ENCODE results near the gene TNNT2.

The TNNT2 gene

DNA sequence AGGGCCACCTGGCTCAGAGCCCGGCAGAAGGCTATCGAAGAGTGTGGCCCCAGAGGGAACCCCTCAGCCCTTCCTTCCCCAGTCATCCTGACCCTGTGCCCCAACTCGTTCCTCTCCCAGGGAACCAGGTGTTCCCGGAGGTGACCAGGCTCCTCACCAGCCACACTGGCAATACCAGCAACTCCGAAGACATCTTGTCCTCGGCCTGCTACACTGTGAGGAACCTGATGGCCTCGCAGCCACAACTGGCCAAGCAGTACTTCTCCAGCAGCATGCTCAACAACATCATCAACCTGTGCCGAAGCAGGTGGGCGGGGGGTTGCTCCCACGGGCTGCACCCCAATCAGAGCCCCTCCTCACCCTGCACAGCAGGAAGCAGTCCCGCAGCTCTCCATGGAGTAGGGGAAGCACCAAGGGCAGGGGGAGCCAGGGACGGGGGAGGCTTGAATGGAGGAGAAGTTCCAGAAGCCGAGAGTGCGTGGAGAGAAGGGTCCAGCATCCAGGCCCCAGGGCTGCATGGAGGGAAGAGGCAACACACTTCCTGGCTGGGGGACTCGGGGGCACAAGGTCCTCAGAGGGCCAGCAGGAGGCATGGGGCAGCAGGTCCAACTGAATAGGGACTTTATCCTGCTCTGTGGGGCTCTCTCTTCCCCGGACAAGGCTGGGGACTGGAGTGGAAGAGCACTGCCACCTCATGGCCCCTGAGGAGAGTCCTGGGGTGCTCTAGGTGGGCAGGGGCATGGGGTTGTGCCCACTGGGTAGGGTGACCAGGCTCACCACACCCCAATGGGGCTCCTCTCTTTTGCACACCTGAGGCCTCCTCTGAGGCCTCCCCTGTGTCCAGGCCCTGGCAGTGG is 52.4 kb downstream of the TNNT2 start:
- H3K4me3 ChIP-seq (ENCODE audit: low read length), result no peak overlapping the region
- no peaks in the 10 kb centered on the region for H3K36me3 ChIP-seq (ENCODE audit: control insufficient read depth, insufficient read depth, low read length)
- H3K9ac ChIP-seq (ENCODE audit: low read length), result no peak overlapping the region
- H3K9me3 ChIP-seq (ENCODE audit: control insufficient read depth, low read length), result no peaks in the 10 kb centered on the region
- H3K27me3 ChIP-seq (ENCODE audit: control insufficient read depth, insufficient read depth, low read length), result no peaks in the 10 kb centered on the region
- no peaks in the 10 kb centered on the region for H3K4me1 ChIP-seq (ENCODE audit: control insufficient read depth, insufficient read depth, low read length)

DNA sequence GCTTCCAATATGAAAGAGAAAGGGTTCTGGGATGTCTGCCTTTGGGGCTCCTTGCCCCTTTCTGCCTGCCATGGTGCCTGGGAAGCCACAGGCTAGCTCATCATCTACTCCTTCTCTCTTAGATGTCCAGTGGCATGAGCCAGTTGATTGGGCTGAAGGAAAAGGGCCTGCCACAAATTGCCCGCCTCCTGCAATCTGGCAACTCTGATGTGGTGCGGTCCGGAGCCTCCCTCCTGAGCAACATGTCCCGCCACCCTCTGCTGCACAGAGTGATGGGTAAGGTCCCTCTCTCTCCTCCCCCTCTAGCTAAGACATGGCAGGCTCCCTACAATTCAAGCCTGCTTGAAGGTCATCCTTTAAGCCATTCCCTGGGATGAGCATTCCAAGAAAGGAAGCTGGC is 53.2 kb downstream of the TNNT2 start:
- Histone ChIP-seq H3K27me3 (ENCODE audit: control insufficient read depth, insufficient read depth, low read length) (no peaks in the 10 kb centered on the region), H3K9me3 (ENCODE audit: control insufficient read depth, low read length) (no peaks in the 10 kb centered on the region), H3K4me3 (ENCODE audit: low read length) (no peak overlapping the region), H3K36me3 (ENCODE audit: control insufficient read depth, insufficient read depth, low read length) (no peaks in the 10 kb centered on the region), H3K4me1 (ENCODE audit: control insufficient read depth, insufficient read depth, low read length) (no peaks in the 10 kb centered on the region), H3K9ac (ENCODE audit: low read length) (no peak overlapping the region)

DNA sequence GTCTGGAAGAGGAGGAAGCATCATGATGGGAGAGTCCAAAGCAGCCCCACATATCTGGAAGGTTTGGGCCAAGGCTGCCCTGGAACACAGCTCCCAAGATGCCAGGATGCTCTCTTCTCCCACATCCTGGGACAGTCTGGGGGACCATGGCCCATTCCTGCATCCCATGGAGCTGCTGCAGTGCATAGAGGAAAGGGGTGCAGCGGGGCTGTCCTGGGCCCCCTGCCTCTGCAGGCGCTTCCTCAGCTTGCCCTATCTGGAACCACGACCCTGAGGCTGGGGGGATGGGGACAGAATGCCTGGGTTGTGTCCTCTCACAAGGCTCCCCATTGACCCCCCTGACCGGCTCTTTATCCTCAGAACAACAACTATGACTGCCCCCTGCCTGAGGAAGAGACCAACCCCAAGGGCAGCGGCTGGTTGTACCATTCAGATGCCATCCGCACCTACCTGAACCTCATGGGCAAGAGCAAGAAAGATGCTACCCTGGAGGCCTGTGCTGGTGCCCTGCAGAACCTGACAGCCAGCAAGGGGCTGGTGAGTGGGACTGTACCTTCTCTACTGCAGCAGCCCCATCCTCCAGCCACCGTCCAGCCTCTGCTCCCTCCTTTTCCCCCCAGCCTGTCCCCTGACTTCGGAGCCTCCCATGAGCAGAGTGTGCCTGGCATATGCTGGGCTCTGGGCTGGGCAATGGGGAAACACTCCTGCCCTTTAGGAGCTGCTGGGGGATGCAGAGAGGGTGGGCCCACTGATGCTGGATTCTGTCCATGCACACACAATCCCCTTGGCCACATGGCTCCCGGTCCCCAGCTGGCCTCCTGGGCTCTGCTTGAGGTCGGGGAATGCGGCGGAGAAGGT is 54.6 kb downstream of the TNNT2 start:
- Histone ChIP-seq H3K9me3 (ENCODE audit: control insufficient read depth, low read length) (no peaks in the 10 kb centered on the region), H3K4me3 (ENCODE audit: low read length) (no peak overlapping the region), H3K9ac (ENCODE audit: low read length) (no peak overlapping the region), H3K36me3 (ENCODE audit: control insufficient read depth, insufficient read depth, low read length) (no peaks in the 10 kb centered on the region), H3K27me3 (ENCODE audit: control insufficient read depth, insufficient read depth, low read length) (no peaks in the 10 kb centered on the region), H3K4me1 (ENCODE audit: control insufficient read depth, insufficient read depth, low read length) (no peaks in the 10 kb centered on the region)

DNA sequence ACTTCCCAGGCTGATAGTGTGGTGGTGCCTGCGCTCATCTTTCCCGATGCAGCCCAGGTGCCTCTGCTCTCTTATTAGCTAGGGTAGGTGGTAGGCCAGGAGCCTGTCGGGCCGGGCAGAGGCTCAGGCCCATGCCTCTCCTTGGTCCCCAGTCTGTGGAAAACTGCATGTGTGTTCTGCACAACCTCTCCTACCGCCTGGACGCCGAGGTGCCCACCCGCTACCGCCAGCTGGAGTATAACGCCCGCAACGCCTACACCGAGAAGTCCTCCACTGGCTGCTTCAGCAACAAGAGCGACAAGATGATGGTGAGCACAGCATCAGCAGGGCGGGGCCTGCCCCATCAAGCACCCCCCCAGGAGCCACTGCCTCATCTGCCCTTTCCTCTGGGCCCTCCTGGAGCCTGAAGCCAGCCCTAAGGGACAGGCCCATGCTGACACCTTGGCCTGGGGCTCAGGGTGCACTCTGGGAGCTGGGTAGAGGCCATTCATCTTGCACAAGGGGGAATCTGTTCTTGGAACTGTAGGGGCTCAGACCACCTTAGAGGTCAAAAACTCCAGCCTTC is 55.6 kb downstream of the TNNT2 start:
- H3K9me3 ChIP-seq (ENCODE audit: control insufficient read depth, low read length), result no peaks in the 10 kb centered on the region
- H3K4me3 ChIP-seq (ENCODE audit: low read length), result no peak overlapping the region
- no peaks in the 10 kb centered on the region for H3K36me3 ChIP-seq (ENCODE audit: control insufficient read depth, insufficient read depth, low read length)
- no peaks in the 10 kb centered on the region for H3K27me3 ChIP-seq (ENCODE audit: control insufficient read depth, insufficient read depth, low read length)
- no peaks in the 10 kb centered on the region for H3K4me1 ChIP-seq (ENCODE audit: control insufficient read depth, insufficient read depth, low read length)
- H3K9ac ChIP-seq (ENCODE audit: low read length), result no peak overlapping the region

DNA sequence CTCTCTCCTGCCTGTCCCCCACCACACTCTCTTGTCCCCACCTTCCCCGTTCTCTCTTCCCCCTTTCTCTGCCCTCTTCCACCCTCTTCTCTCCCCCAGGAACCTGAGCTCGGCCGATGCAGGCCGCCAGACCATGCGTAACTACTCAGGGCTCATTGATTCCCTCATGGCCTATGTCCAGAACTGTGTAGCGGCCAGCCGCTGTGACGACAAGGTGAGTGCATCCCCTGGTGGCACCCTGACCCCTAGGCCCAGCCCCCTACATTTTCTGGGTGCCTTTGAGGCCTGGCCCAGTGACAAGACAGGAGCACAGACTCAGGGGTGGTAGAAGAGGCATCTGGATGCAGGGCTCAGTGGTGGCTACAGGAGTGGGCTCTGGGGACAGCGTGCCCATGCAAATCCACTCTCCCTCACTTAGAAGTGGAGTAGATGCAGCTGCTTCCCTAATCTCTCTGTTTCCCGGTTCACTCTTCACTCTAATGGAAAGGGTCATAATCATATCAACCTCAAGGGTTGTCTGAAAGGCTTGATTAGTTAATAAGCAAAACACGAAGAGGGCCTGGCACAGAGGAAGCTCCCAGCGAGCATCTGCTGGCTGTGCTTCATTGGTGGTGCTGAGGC is 57.2 kb downstream of the TNNT2 start:
- H3K36me3 ChIP-seq (ENCODE audit: control insufficient read depth, insufficient read depth, low read length), result no peaks in the 10 kb centered on the region
- H3K4me3 ChIP-seq (ENCODE audit: low read length), result no peak overlapping the region
- H3K4me1 ChIP-seq (ENCODE audit: control insufficient read depth, insufficient read depth, low read length), result no peaks in the 10 kb centered on the region

DNA sequence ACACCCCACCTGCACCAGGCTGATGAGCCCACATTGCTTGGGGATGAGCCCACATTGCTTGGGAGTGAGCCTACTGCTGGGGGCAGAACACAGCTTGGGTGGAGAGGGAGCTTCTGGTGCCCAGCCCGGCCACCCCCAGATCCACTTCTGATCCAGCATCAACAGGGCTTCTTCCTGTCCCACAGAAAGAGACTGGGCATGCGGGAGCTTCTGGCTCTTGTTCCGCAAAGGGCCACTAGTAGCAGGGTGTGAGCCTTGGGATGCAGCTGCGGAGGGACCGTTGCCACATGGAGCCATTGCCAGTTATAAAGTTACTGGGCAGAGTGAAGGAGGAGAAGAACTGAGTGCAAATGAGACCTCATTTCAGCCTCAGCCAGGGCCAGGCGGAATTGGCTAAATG is 57.8 kb downstream of the TNNT2 start:
- no peaks in the 10 kb centered on the region for H3K9me3 ChIP-seq (ENCODE audit: control insufficient read depth, low read length)
- H3K4me1 ChIP-seq (ENCODE audit: control insufficient read depth, insufficient read depth, low read length), result no peaks in the 10 kb centered on the region
- no peak overlapping the region for H3K9ac ChIP-seq (ENCODE audit: low read length)
- no peaks in the 10 kb centered on the region for H3K36me3 ChIP-seq (ENCODE audit: control insufficient read depth, insufficient read depth, low read length)
- no peak overlapping the region for H3K4me3 ChIP-seq (ENCODE audit: low read length)
- H3K27me3 ChIP-seq (ENCODE audit: control insufficient read depth, insufficient read depth, low read length), result no peaks in the 10 kb centered on the region

More for the DNA sequence above, 57.2 kb downstream of the TNNT2 start:
- Histone ChIP-seq H3K27me3 (ENCODE audit: control insufficient read depth, insufficient read depth, low read length) (no peaks in the 10 kb centered on the region), H3K9ac (ENCODE audit: low read length) (no peak overlapping the region), H3K9me3 (ENCODE audit: control insufficient read depth, low read length) (no peaks in the 10 kb centered on the region)

DNA sequence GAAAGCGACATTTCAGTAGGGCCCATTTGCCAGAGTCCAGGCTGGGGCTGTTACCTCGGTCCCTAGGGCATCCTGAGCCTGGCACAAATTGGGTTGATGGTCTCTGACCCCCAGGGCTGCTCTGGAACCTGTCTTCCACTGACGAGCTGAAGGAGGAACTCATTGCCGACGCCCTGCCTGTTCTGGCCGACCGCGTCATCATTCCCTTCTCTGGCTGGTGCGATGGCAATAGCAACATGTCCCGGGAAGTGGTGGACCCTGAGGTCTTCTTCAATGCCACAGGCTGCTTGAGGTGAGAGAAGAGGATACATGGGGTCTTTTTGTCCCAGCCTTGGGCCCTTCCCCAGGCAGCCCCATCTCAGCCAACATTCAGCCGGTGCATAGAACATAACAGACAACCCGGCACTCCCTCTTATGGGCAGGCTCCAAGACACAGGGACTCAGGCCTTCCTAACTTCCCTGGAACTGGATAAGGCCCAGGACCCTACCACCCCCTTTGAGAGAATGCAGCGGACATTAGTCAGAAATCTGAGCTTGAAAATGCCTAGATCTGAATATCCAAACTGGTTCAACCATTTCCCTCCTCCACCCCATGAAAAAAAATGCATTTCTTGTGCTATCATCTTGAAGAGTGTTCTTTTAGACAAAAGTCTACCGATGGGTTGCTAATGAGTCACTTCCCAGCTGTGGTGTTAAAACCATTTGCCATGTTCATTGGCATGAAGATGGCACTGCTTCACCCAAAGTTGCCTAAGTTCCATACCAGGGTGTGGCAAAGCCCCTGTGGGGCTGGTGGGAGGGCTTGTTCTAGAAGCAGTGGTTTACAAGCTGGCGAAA is 58.8 kb downstream of the TNNT2 start:
- no peak overlapping the region for H3K9ac ChIP-seq (ENCODE audit: low read length)
- H3K36me3 ChIP-seq (ENCODE audit: control insufficient read depth, insufficient read depth, low read length), result no peaks in the 10 kb centered on the region
- H3K27me3 ChIP-seq (ENCODE audit: control insufficient read depth, insufficient read depth, low read length), result no peaks in the 10 kb centered on the region
- no peak overlapping the region for H3K4me3 ChIP-seq (ENCODE audit: low read length)
- H3K9me3 ChIP-seq (ENCODE audit: control insufficient read depth, low read length), result no peaks in the 10 kb centered on the region
- H3K4me1 ChIP-seq (ENCODE audit: control insufficient read depth, insufficient read depth, low read length), result no peaks in the 10 kb centered on the region

DNA sequence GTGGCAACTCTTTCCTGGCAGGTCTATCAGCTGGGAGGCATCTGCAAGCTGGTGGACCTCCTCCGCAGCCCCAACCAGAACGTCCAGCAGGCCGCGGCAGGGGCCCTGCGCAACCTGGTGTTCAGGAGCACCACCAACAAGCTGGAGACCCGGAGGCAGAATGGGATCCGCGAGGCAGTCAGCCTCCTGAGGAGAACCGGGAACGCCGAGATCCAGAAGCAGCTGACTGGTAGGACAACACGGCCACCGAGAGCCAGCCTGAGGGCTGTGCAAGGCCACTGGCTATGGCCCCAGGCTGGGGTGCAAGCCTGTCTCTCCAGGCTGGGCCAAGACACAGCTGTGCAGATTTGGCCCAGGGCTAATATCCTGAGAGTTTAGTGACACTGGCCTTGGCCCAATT is 59.9 kb downstream of the TNNT2 start:
- Histone ChIP-seq H3K9me3 (ENCODE audit: control insufficient read depth, low read length) (no peaks in the 10 kb centered on the region), H3K27me3 (ENCODE audit: control insufficient read depth, insufficient read depth, low read length) (no peaks in the 10 kb centered on the region), H3K4me3 (ENCODE audit: low read length) (no peak overlapping the region), H3K4me1 (ENCODE audit: control insufficient read depth, insufficient read depth, low read length) (no peaks in the 10 kb centered on the region), H3K9ac (ENCODE audit: low read length) (no peak overlapping the region), H3K36me3 (ENCODE audit: control insufficient read depth, insufficient read depth, low read length) (no peaks in the 10 kb centered on the region)

DNA sequence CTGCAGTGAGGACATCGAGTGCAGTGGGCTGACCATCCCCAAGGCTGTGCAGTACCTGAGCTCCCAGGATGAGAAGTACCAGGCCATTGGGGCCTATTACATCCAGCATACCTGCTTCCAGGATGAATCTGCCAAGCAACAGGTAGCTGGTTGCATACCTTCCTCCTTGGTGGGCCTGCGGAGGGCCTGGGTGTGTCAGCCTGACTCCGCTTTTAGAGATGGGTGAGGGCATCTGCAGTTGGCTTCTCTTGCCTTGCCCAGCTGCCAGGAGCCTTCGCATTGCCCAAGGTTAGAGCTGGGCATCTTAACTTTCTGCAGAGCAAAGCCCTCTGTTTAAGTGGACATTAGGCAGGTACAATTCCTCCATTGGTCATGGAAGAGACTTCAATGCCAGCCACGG is 60.9 kb downstream of the TNNT2 start:
- H3K4me1 ChIP-seq (ENCODE audit: control insufficient read depth, insufficient read depth, low read length), result peaks cover 3% of the 10 kb centered on the region
- no peak overlapping the region for H3K4me3 ChIP-seq (ENCODE audit: low read length)
- no peaks in the 10 kb centered on the region for H3K36me3 ChIP-seq (ENCODE audit: control insufficient read depth, insufficient read depth, low read length)

DNA sequence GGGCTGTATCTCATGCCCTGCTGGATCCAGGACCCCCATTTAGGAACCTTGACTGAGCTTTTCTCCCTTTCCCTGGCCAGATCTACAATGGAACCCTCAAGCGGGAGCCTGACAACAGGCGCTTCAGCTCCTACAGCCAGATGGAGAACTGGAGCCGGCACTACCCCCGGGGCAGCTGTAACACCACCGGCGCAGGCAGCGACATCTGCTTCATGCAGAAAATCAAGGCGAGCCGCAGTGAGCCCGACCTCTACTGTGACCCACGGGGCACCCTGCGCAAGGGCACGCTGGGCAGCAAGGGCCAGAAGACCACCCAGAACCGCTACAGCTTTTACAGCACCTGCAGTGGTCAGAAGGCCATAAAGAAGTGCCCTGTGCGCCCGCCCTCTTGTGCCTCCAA is 64.4 kb downstream of the TNNT2 start:
- Histone ChIP-seq H3K36me3 (ENCODE audit: control insufficient read depth, insufficient read depth, low read length) (no peaks in the 10 kb centered on the region), H3K4me3 (ENCODE audit: low read length) (no peak overlapping the region), H3K27me3 (ENCODE audit: control insufficient read depth, insufficient read depth, low read length) (no peaks in the 10 kb centered on the region), H3K9ac (ENCODE audit: low read length) (no peak overlapping the region), H3K4me1 (ENCODE audit: control insufficient read depth, insufficient read depth, low read length) (peaks cover 37% of the 10 kb centered on the region), H3K9me3 (ENCODE audit: control insufficient read depth, low read length) (no peaks in the 10 kb centered on the region)

More for the DNA sequence above, 60.9 kb downstream of the TNNT2 start:
- H3K9ac ChIP-seq (ENCODE audit: low read length), result no peak overlapping the region
- H3K9me3 ChIP-seq (ENCODE audit: control insufficient read depth, low read length), result no peaks in the 10 kb centered on the region
- no peaks in the 10 kb centered on the region for H3K27me3 ChIP-seq (ENCODE audit: control insufficient read depth, insufficient read depth, low read length)

DNA sequence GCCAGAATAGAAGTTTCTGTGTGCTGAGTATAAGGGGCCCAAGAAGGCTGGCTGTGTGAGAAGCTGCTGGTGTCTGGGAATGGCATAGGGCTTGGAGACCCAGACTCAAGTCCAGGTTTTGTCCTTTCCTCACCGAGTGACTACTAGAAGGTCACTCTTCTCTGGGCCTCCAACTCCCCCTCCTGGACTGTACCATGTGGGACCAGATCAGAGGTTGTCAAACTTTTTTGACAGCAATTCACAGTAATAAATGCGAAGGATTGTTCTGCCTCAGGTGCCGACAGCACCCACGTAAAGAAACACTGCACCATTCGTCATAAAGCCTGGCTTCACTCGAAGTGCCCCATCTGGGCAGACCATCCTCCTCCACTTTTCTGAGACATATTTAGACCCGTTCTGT is 65.2 kb downstream of the TNNT2 start:
- no peaks in the 10 kb centered on the region for H3K9me3 ChIP-seq (ENCODE audit: control insufficient read depth, low read length)
- peaks cover 45% of the 10 kb centered on the region for H3K4me1 ChIP-seq (ENCODE audit: control insufficient read depth, insufficient read depth, low read length)
- H3K27me3 ChIP-seq (ENCODE audit: control insufficient read depth, insufficient read depth, low read length), result no peaks in the 10 kb centered on the region
- no peak overlapping the region for H3K4me3 ChIP-seq (ENCODE audit: low read length)
- H3K36me3 ChIP-seq (ENCODE audit: control insufficient read depth, insufficient read depth, low read length), result no peaks in the 10 kb centered on the region
- no peak overlapping the region for H3K9ac ChIP-seq (ENCODE audit: low read length)
